Neural progenitor cell (in vitro differentiated cells): Measurements from ENCODE around the gene SGTB. TPM values are rescaled to one million over a fixed set of nuclear protein-coding genes. Genes with fewer than 3 reads are reported as not detected.
"Not testable (repeated sequence)": the region's sequence is repeated elsewhere in the genome, so short reads cannot be mapped to it uniquely, and the experiment has no call there.

Experiments
- DNase-seq: peaks from one replicate; pipeline ENCODE4 v3.0.0-alpha.2; 2016; ENCODE audit warnings: low spot score
- H2AFZ ChIP-seq: fragments of 200-600 bp; sonication (generic); replicated peaks from 2 replicates; pipeline ENCODE4 v1.6.1; 2016; ENCODE audit warnings: antibody characterized with exemption
- H3F3A ChIP-seq: fragments of 200-600 bp; sonication (generic); 2 replicates; pipeline ENCODE4 v1.6.1; 2016; ENCODE audit warnings: antibody characterized with exemption, low read depth
- H3K27ac ChIP-seq: fragments of 200-600 bp; sonication (generic); 2 replicates; pipeline ENCODE4 v1.5.1; 2016; ENCODE audit warnings: mild to moderate bottlenecking
- H3K27me3 ChIP-seq: fragments of 200-600 bp; sonication (generic); 2 replicates; pipeline ENCODE4 v1.6.1; 2016; ENCODE audit warnings: mild to moderate bottlenecking, moderate library complexity
- H3K36me3 ChIP-seq: fragments of 200-600 bp; sonication (generic); 2 replicates; pipeline ENCODE4 v1.5.1; 2016
- H3K4me1 ChIP-seq: fragments of 200-600 bp; sonication (generic); 2 replicates; pipeline ENCODE4 v1.6.1; 2016; ENCODE audit warnings: mixed run types
- H3K4me2 ChIP-seq: fragments of 200-600 bp; sonication (generic); 2 replicates; pipeline ENCODE4 v1.6.1; 2016
- H3K4me3 ChIP-seq: fragments of 200-600 bp; sonication (generic); 2 replicates; pipeline ENCODE4 v1.5.1; 2016
- H3K79me2 ChIP-seq: fragments of 200-600 bp; sonication (generic); 2 replicates; pipeline ENCODE4 v1.6.1; 2016; ENCODE audit warnings: low read depth
- H3K9ac ChIP-seq: fragments of 200-600 bp; sonication (generic); 2 replicates; pipeline ENCODE4 v1.6.1; 2016
- H3K9me3 ChIP-seq: fragments of 200-600 bp; sonication (generic); 2 replicates; pipeline ENCODE4 v1.5.1; 2016; ENCODE audit warnings: low read depth
- H4K20me1 ChIP-seq: fragments of 200-600 bp; sonication (generic); 2 replicates; pipeline ENCODE4 v1.6.1; 2016; ENCODE audit warnings: low read depth
- H3K27ac Mint-ChIP-seq: 3 replicates; pipeline ENCODE4 v1.8.0; 2021; ENCODE audit warnings: mixed read lengths
- H3K27me3 Mint-ChIP-seq: 2 replicates; pipeline ENCODE4 v1.8.0; 2022; ENCODE audit warnings: low read depth, mild to moderate bottlenecking, inconsistent platforms, moderate library complexity, mixed read lengths; ENCODE audit not compliant: insufficient read depth
- H3K36me3 Mint-ChIP-seq: 3 replicates; pipeline ENCODE4 v1.8.0; 2021; ENCODE audit warnings: mixed read lengths
- H3K4me1 Mint-ChIP-seq: 3 replicates; pipeline ENCODE4 v1.8.0; 2021; ENCODE audit warnings: mixed read lengths
- H3K4me3 Mint-ChIP-seq: 3 replicates; pipeline ENCODE4 v1.8.0; 2021; ENCODE audit warnings: mild to moderate bottlenecking, moderate library complexity, mixed read lengths
- H3K9me3 Mint-ChIP-seq: 3 replicates; pipeline ENCODE4 v1.8.0; 2020; ENCODE audit warnings: mixed read lengths
- EZH2 ChIP-seq: fragments of 200-600 bp; sonication (generic); IDR thresholded peaks from 2 replicates; pipeline ENCODE4 v1.6.1; 2017; ENCODE audit warnings: antibody characterized with exemption, mild to moderate bottlenecking, moderate library complexity
- EZH2phosphoT487 ChIP-seq: fragments of 200-600 bp; sonication (generic); IDR thresholded peaks from 2 replicates; pipeline ENCODE4 v1.6.1; 2017; ENCODE audit warnings: antibody characterized with exemption
- total RNA-seq: library from RNA; depleted of rRNA; stranded (reverse); fragments of >200 nt; gene quantifications from 2 replicates; pipeline ENCODE4 v1.2.3, GENCODE V29; 2015; ENCODE audit warnings: low replicate concordance
- TF ChIP-seq, protein P1 (sequence below): fragments of 200-600 bp; sonication (generic); IDR thresholded peaks from 2 replicates; pipeline ENCODE4 v1.5.1; 2017; ENCODE audit warnings: antibody characterized with exemption, mild to moderate bottlenecking

SGTB gene
- total RNA-seq, 1 donor from 2014 or later, result 6.8 TPM

DNA sequence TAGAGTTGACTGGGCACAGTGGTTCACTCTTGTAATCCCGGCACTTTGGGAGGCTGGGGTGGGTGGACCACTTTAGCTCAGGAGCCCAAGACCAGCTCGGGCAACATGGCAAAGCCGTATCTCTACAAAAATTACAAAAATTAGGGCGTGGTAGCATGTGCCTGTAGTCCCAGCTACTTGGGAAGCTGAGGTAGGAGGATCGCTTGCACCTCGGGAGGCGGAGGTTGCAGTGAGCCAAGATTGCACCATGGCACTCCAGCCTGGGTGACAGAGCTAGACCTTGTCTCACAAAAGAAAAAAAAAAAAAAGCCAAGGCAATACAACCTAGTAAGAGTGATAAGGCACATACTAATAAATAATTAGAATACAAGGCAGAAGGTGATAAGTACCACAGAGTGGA is 15.9 kb upstream of the SGTB start:
- Histone ChIP-seq H3K4me2 (no peak overlapping the region), H3K4me3 (no peak overlapping the region), H3F3A (peaks cover 3% of the 10 kb centered on the region), H2AFZ (no peak overlapping the region), H3K4me1 (no peaks in the 10 kb centered on the region), H3K36me3 (peaks cover 6% of the 10 kb centered on the region), H3K9ac (no peak overlapping the region), H3K27me3 (no peaks in the 10 kb centered on the region), H4K20me1 (peaks cover 45% of the 10 kb centered on the region), H3K79me2 (peaks cover 99% of the 10 kb centered on the region), H3K27ac (no peak overlapping the region), H3K9me3 (no peaks in the 10 kb centered on the region)
- Mint-ChIP-seq H3K36me3 (peaks cover 3% of the 10 kb centered on the region), H3K9me3 (no peaks in the 10 kb centered on the region), H3K4me3 (no peak overlapping the region), H3K4me1 (no peaks in the 10 kb centered on the region), H3K27me3 (no peaks in the 10 kb centered on the region), H3K27ac (no peak overlapping the region)
- no peak for DNase-seq
- TF ChIP-seq EZH2, result no peak

DNA sequence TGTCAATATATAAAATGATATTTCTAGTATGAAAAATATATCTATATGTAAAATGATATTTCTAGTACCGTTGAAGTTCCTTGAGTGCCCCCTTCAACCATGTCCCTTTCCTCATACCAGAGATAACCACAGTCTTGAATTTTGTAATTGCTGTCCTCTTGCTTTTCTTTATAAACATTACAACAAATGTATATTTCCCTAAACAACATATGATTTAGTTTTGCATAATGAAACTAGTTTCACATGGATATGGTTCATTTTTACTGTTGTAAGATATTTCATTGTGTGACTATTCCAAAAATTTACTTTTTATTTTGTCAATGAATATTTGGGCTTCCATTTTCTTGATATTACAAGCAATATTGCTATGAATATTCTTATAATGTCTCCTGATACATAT is 14.1 kb upstream of the SGTB start:
- H3K4me3 Mint-ChIP-seq, result no peak overlapping the region
- H3K4me1 Mint-ChIP-seq, result peaks cover 2% of the 10 kb centered on the region
- TF ChIP-seq EZH2phosphoT487 (no peak), EZH2 (no peak)
- TF ChIP-seq, protein P1, sequence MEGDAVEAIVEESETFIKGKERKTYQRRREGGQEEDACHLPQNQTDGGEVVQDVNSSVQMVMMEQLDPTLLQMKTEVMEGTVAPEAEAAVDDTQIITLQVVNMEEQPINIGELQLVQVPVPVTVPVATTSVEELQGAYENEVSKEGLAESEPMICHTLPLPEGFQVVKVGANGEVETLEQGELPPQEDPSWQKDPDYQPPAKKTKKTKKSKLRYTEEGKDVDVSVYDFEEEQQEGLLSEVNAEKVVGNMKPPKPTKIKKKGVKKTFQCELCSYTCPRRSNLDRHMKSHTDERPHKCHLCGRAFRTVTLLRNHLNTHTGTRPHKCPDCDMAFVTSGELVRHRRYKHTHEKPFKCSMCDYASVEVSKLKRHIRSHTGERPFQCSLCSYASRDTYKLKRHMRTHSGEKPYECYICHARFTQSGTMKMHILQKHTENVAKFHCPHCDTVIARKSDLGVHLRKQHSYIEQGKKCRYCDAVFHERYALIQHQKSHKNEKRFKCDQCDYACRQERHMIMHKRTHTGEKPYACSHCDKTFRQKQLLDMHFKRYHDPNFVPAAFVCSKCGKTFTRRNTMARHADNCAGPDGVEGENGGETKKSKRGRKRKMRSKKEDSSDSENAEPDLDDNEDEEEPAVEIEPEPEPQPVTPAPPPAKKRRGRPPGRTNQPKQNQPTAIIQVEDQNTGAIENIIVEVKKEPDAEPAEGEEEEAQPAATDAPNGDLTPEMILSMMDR, result no peak
- Histone ChIP-seq H3K27me3 (no peaks in the 10 kb centered on the region), H3K27ac (no peak overlapping the region), H3K4me2 (no peak overlapping the region), H3F3A (peaks cover 3% of the 10 kb centered on the region), H2AFZ (no peak overlapping the region), H3K4me1 (no peaks in the 10 kb centered on the region), H3K79me2 (peaks cover 96% of the 10 kb centered on the region), H3K4me3 (no peak overlapping the region), H4K20me1 (peaks cover 34% of the 10 kb centered on the region), H3K36me3 (no peaks in the 10 kb centered on the region), H3K9ac (no peak overlapping the region), H3K9me3 (no peaks in the 10 kb centered on the region)
- H3K9me3 Mint-ChIP-seq, result peaks cover 3% of the 10 kb centered on the region
- peaks cover 11% of the 10 kb centered on the region for H3K36me3 Mint-ChIP-seq
- H3K27me3 Mint-ChIP-seq, result no peaks in the 10 kb centered on the region
- no peak overlapping the region for H3K27ac Mint-ChIP-seq
- DNase-seq, result no peak

DNA sequence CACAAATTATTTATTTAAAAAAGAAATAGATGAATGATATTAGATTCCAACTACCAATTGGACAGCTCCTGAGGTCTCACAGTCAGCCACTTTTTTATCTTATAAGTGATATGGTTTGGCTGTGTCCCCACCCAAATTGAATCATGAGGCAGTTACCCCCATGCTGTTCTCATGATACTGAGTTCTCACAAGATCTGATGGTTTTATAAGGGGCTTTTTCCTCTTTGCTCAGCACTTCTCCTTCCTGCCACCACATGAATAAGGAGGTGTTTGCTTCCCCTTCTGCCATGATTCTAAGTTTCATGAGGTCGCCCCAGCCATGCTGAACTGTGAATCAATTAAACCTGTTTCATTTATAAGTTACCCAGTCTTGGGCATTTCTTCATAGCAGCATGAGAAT is 13.0 kb upstream of the SGTB start:
- peaks cover 2% of the 10 kb centered on the region for H3K4me1 Mint-ChIP-seq
- no peaks in the 10 kb centered on the region for H3K27me3 ChIP-seq
- H3K9ac ChIP-seq, result no peak overlapping the region
- H3K9me3 ChIP-seq, result no peaks in the 10 kb centered on the region
- H3K27ac Mint-ChIP-seq, result no peak overlapping the region
- H2AFZ ChIP-seq, result no peak overlapping the region
- TF ChIP-seq EZH2, result no peak
- no peak overlapping the region for H3K4me3 Mint-ChIP-seq
- peaks cover 3% of the 10 kb centered on the region for H3F3A ChIP-seq
- DNase-seq, result no peak
- no peaks in the 10 kb centered on the region for H3K36me3 ChIP-seq
- H3K36me3 Mint-ChIP-seq, result peaks cover 17% of the 10 kb centered on the region
- H3K27ac ChIP-seq, result no peak overlapping the region
- no peak overlapping the region for H3K4me2 ChIP-seq
- no peaks in the 10 kb centered on the region for H3K4me1 ChIP-seq
- H3K27me3 Mint-ChIP-seq, result no peaks in the 10 kb centered on the region
- peaks cover 96% of the 10 kb centered on the region for H3K79me2 ChIP-seq
- H4K20me1 ChIP-seq, result peaks cover 32% of the 10 kb centered on the region
- H3K9me3 Mint-ChIP-seq, result peaks cover 3% of the 10 kb centered on the region
- H3K4me3 ChIP-seq, result no peak overlapping the region

DNA sequence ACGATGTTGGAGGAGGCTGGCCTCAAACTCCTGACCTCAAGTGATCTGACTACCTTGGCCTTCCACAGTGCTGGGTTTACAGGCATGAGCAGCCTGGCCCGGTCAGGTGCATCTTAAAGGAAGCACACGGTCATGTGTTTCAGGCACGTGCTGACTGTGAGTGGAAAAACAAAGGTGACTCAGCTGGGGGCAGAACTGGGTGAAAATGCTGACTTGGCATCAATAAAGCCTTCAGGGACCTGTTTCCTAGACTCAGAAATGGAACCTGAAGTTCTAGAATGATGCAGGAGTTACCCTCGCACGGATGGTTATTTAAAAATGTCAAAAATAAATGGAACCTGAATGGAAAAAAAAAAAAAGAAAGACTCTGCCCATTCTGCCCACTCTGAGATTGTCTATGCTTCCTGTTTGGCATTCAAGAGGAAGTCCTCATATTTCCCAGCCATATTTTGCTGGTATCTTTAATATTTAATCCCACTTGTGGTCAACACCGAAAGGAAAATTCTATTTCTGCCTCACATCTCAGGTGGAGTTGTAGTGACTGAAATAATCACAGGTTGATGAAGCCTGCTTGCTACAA is 12.4 kb upstream of the SGTB start:
- Histone ChIP-seq H3K79me2 (peaks cover 96% of the 10 kb centered on the region), H4K20me1 (peaks cover 28% of the 10 kb centered on the region)
- H3K36me3 ChIP-seq, H3K4me1 Mint-ChIP-seq, H3K27me3 Mint-ChIP-seq, H3F3A ChIP-seq, H3K27ac Mint-ChIP-seq, H2AFZ ChIP-seq, H3K9ac ChIP-seq, DNase-seq, H3K27me3 ChIP-seq, H3K4me1 ChIP-seq, H3K27ac ChIP-seq, H3K4me3 ChIP-seq, H3K9me3 Mint-ChIP-seq, H3K9me3 ChIP-seq, H3K4me3 Mint-ChIP-seq, H3K4me2 ChIP-seq: not testable (repeated sequence)
- H3K36me3 Mint-ChIP-seq, result peaks cover 19% of the 10 kb centered on the region

DNA sequence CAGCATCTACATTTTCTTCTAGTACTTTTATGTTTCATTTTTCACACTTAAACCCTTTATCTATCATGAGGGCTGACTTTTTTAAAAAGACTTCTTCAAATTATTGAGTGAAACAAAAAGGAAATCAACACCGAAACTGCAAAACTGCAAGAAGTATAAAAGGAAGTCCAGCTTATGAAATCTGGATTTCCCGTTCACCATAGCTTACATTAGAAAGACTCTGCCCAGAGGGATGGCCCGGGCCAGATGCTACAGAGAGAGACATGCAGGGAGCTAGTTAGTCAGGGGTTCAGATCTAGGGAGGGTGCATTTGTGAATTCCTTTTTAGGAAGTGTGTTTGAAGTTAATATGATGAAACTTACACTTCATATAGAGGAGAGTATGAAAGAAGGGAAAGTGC is 10.1 kb upstream of the SGTB start:
- not testable (repeated sequence) for H3K9me3 ChIP-seq, H3K4me1 Mint-ChIP-seq, H3K4me2 ChIP-seq, H3K9me3 Mint-ChIP-seq, H3K27ac ChIP-seq, H3K4me1 ChIP-seq, H3K4me3 Mint-ChIP-seq, DNase-seq, H3K9ac ChIP-seq, H3K36me3 ChIP-seq, H3F3A ChIP-seq, H2AFZ ChIP-seq, H3K27ac Mint-ChIP-seq, H3K27me3 ChIP-seq, H3K27me3 Mint-ChIP-seq, H3K4me3 ChIP-seq
- Histone ChIP-seq H3K79me2 (peaks cover 96% of the 10 kb centered on the region), H4K20me1 (peaks cover 24% of the 10 kb centered on the region)
- H3K36me3 Mint-ChIP-seq, result peaks cover 16% of the 10 kb centered on the region
